GM12878 (cell line): ENCODE measurements around the gene AKTIP. TPM values are rescaled to one million over a fixed set of nuclear protein-coding genes. Genes with fewer than 3 reads are reported as not detected.

Source experiments
- ATF7 ChIP-seq: fragments of 450-650 bp; IDR thresholded peaks from 2 replicates; pipeline ENCODE4 v1.6.1; 2016; ENCODE audit warnings: low read depth, mild to moderate bottlenecking
- CBX5 ChIP-seq: sonication (generic); IDR thresholded peaks from 2 replicates; pipeline ENCODE4 v1.6.1; 2016; ENCODE audit warnings: low read depth, moderate library complexity, mild to moderate bottlenecking, inconsistent platforms
- CHD4 ChIP-seq: fragments of 200-600 bp; sonication (generic); IDR thresholded peaks from 2 replicates; pipeline ENCODE4 v1.6.1; 2016; ENCODE audit warnings: mild to moderate bottlenecking
- FOXK2 ChIP-seq: fragments of 450-650 bp; IDR thresholded peaks from 2 replicates; pipeline ENCODE4 v1.6.1; 2017; ENCODE audit warnings: mild to moderate bottlenecking, moderate library complexity
- HDAC6 ChIP-seq: fragments of 200-600 bp; sonication (generic); IDR thresholded peaks from one replicate; pipeline ENCODE4 v1.8.0; 2017; ENCODE audit warnings: antibody characterized with exemption; ENCODE audit not compliant: unreplicated experiment
- MTA2 ChIP-seq: fragments of 450-650 bp; IDR thresholded peaks from 2 replicates; pipeline ENCODE4 v1.6.1; 2016; ENCODE audit warnings: low read depth, mild to moderate bottlenecking, moderate library complexity
- NR2C2 ChIP-seq: IDR thresholded peaks from 2 replicates; pipeline ENCODE4 v1.6.1; 2011; ENCODE audit warnings: borderline replicate concordance, low read depth; ENCODE audit not compliant: control insufficient read depth, insufficient read length
- RAD51 ChIP-seq: fragments of 450-650 bp; IDR thresholded peaks from 2 replicates; pipeline ENCODE4 v1.6.1; 2016; ENCODE audit warnings: moderate library complexity, mild to moderate bottlenecking, inconsistent platforms
- RCOR1 ChIP-seq: conservative IDR thresholded peaks from 2 replicates; pipeline ENCODE4 v1.6.1; 2012; ENCODE audit warnings: low read depth, low read length, improper control_type of control experiment
- STAT3 ChIP-seq: IDR thresholded peaks from 2 replicates; pipeline ENCODE4 v1.6.1; 2011; ENCODE audit warnings: low read depth, low read length, improper control_type of control experiment
- TCF12 ChIP-seq: IDR thresholded peaks from 2 replicates; pipeline ENCODE4 v1.6.1; 2011; ENCODE audit warnings: low read depth, mild to moderate bottlenecking, low read length
- polyA plus RNA-seq, 11 experiments: library from polyadenylated mRNA; depleted of rRNA in 4 of 11; unstranded in 6 of 11; stranded (reverse) in 5 of 11; fragments of >200 nt; fragmentation: Nextera tagmentation in 4 of 11; fragmentation: Illumina TruSeq in 1 of 11; extraction: Ambion mirVana in 4 of 11; extraction: Trizol in 1 of 11; gene quantifications; 1 replicate in 1 of 11; 2 replicates in 10 of 11; pipeline versions ENCODE4 v1.2.1 to v1.2.3, GENCODE V29; 2011 to 2016; ENCODE audit warnings: inconsistent platforms in 2 of 11, missing spikeins in 2 of 11, low read depth in 1 of 11
- total RNA-seq, 4 experiments: library from RNA; depleted of rRNA in 3 of 4; stranded (reverse); fragments of >200 nt in 3 of 4; fragmentation: Illumina TruSeq in 1 of 4; extraction: Trizol in 1 of 4; gene quantifications; 2 replicates each; pipeline versions ENCODE4 v1.2.1 to v1.2.3, GENCODE V29; 2013 to 2021
- TF ChIP-seq, protein P1 (sequence below): fragments of 450-650 bp; IDR thresholded peaks from 2 replicates; pipeline ENCODE4 v1.6.1; 2018; ENCODE audit warnings: borderline replicate concordance, mild to moderate bottlenecking; ENCODE audit not compliant: partially characterized antibody
- TF ChIP-seq, protein P2 (sequence below): IDR thresholded peaks from 2 replicates; pipeline ENCODE4 v1.6.1; 2011; ENCODE audit warnings: borderline replicate concordance, low read depth, mild to moderate bottlenecking, moderate library complexity, low read length; ENCODE audit not compliant: insufficient read depth, poor library complexity, severe bottlenecking
- TF ChIP-seq, protein P3 (sequence below): fragments of 450-650 bp; IDR thresholded peaks from 2 replicates; pipeline ENCODE4 v1.6.1; 2017; ENCODE audit warnings: mild to moderate bottlenecking, moderate library complexity
- TF ChIP-seq, protein P4 (sequence below): fragments of 450-650 bp; IDR thresholded peaks from 2 replicates; pipeline ENCODE4 v1.6.1; 2018; ENCODE audit warnings: mild to moderate bottlenecking, low read depth, moderate library complexity; ENCODE audit not compliant: partially characterized antibody
- TF ChIP-seq, protein P5 (sequence below): fragments of 450-650 bp; IDR thresholded peaks from 2 replicates; pipeline ENCODE4 v1.6.1; 2016; ENCODE audit warnings: mild to moderate bottlenecking
- TF ChIP-seq, protein P6 (sequence below): IDR thresholded peaks from 2 replicates; pipeline ENCODE4 v1.6.1; 2012; ENCODE audit warnings: low read depth, low read length, improper control_type of control experiment

The AKTIP gene
- total and polyA plus RNA-seq, 10 of the 15 experiments (the other 5 are each of a cell fraction or from before 2014, with no cell fraction given), result 11.4 to 22.9 (median 13.6) TPM

DNA sequence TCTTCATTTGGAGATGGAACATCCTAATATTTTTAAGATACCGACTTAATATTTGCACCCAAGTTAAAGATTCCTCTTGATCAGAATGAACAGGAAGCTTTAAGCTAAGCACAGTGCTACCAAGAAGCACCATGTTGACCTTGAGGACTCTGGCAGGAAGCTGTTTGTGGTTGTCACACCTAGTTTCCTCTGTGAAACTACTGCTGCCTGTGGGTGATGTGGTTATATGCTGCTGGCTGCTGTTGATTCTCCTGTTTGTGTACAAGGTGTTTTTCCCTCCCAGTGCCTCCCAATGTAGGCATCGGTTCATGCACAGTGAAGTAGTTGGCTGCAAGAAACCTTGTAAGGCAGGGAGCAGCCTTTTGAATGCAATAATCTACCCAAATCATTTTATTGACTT lies 45.3 kb downstream of the AKTIP start (continued):
- TF ChIP-seq TCF12 (0 out of 2 replicates have a peak, but pooled peaks have one; percentile 56), STAT3 (no peak), FOXK2 (peak; percentile 75), CBX5 (no peak), RAD51 (no peak), RCOR1 (no peak), NR2C2 (no peak), ATF7 (peak; percentile 68), CHD4 (no peak), HDAC6 (no peak), MTA2 (peak; percentile 85)
- TF ChIP-seq, protein P1, sequence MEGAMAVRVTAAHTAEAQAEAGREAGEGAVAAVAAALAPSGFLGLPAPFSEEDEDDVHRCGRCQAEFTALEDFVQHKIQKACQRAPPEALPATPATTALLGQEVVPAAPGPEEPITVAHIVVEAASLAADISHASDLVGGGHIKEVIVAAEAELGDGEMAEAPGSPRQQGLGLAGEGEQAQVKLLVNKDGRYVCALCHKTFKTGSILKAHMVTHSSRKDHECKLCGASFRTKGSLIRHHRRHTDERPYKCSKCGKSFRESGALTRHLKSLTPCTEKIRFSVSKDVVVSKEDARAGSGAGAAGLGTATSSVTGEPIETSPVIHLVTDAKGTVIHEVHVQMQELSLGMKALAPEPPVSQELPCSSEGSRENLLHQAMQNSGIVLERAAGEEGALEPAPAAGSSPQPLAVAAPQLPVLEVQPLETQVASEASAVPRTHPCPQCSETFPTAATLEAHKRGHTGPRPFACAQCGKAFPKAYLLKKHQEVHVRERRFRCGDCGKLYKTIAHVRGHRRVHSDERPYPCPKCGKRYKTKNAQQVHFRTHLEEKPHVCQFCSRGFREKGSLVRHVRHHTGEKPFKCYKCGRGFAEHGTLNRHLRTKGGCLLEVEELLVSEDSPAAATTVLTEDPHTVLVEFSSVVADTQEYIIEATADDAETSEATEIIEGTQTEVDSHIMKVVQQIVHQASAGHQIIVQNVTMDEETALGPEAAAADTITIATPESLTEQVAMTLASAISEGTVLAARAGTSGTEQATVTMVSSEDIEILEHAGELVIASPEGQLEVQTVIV, result no peak
- TF ChIP-seq, protein P2, sequence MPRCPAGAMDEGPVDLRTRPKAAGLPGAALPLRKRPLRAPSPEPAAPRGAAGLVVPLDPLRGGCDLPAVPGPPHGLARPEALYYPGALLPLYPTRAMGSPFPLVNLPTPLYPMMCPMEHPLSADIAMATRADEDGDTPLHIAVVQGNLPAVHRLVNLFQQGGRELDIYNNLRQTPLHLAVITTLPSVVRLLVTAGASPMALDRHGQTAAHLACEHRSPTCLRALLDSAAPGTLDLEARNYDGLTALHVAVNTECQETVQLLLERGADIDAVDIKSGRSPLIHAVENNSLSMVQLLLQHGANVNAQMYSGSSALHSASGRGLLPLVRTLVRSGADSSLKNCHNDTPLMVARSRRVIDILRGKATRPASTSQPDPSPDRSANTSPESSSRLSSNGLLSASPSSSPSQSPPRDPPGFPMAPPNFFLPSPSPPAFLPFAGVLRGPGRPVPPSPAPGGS, result no peak
- TF ChIP-seq, protein P3, sequence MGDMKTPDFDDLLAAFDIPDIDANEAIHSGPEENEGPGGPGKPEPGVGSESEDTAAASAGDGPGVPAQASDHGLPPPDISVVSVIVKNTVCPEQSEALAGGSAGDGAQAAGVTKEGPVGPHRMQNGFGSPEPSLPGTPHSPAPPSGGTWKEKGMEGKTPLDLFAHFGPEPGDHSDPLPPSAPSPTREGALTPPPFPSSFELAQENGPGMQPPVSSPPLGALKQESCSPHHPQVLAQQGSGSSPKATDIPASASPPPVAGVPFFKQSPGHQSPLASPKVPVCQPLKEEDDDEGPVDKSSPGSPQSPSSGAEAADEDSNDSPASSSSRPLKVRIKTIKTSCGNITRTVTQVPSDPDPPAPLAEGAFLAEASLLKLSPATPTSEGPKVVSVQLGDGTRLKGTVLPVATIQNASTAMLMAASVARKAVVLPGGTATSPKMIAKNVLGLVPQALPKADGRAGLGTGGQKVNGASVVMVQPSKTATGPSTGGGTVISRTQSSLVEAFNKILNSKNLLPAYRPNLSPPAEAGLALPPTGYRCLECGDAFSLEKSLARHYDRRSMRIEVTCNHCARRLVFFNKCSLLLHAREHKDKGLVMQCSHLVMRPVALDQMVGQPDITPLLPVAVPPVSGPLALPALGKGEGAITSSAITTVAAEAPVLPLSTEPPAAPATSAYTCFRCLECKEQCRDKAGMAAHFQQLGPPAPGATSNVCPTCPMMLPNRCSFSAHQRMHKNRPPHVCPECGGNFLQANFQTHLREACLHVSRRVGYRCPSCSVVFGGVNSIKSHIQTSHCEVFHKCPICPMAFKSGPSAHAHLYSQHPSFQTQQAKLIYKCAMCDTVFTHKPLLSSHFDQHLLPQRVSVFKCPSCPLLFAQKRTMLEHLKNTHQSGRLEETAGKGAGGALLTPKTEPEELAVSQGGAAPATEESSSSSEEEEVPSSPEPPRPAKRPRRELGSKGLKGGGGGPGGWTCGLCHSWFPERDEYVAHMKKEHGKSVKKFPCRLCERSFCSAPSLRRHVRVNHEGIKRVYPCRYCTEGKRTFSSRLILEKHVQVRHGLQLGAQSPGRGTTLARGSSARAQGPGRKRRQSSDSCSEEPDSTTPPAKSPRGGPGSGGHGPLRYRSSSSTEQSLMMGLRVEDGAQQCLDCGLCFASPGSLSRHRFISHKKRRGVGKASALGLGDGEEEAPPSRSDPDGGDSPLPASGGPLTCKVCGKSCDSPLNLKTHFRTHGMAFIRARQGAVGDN, result peak; percentile 72
- TF ChIP-seq, protein P4, sequence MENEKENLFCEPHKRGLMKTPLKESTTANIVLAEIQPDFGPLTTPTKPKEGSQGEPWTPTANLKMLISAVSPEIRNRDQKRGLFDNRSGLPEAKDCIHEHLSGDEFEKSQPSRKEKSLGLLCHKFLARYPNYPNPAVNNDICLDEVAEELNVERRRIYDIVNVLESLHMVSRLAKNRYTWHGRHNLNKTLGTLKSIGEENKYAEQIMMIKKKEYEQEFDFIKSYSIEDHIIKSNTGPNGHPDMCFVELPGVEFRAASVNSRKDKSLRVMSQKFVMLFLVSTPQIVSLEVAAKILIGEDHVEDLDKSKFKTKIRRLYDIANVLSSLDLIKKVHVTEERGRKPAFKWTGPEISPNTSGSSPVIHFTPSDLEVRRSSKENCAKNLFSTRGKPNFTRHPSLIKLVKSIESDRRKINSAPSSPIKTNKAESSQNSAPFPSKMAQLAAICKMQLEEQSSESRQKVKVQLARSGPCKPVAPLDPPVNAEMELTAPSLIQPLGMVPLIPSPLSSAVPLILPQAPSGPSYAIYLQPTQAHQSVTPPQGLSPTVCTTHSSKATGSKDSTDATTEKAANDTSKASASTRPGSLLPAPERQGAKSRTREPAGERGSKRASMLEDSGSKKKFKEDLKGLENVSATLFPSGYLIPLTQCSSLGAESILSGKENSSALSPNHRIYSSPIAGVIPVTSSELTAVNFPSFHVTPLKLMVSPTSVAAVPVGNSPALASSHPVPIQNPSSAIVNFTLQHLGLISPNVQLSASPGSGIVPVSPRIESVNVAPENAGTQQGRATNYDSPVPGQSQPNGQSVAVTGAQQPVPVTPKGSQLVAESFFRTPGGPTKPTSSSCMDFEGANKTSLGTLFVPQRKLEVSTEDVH, result no peak
- TF ChIP-seq, protein P5, sequence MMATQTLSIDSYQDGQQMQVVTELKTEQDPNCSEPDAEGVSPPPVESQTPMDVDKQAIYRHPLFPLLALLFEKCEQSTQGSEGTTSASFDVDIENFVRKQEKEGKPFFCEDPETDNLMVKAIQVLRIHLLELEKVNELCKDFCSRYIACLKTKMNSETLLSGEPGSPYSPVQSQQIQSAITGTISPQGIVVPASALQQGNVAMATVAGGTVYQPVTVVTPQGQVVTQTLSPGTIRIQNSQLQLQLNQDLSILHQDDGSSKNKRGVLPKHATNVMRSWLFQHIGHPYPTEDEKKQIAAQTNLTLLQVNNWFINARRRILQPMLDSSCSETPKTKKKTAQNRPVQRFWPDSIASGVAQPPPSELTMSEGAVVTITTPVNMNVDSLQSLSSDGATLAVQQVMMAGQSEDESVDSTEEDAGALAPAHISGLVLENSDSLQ, result no peak
- TF ChIP-seq, protein P6, sequence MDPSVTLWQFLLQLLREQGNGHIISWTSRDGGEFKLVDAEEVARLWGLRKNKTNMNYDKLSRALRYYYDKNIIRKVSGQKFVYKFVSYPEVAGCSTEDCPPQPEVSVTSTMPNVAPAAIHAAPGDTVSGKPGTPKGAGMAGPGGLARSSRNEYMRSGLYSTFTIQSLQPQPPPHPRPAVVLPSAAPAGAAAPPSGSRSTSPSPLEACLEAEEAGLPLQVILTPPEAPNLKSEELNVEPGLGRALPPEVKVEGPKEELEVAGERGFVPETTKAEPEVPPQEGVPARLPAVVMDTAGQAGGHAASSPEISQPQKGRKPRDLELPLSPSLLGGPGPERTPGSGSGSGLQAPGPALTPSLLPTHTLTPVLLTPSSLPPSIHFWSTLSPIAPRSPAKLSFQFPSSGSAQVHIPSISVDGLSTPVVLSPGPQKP, result no peak
